ENCODE data around the gene WSCD2.

GRCh38 chr12:108239378-108239777, 110.3 kb downstream of the WSCD2 start:
- no peak for TF ChIP-seq SP1 (IDR thresholded peaks at IDR 0.05)
- no peak for TF ChIP-seq ZNF384 (IDR thresholded peaks at IDR 0.05)
- TF ChIP-seq SUZ12 (IDR thresholded peaks at IDR 0.05), result no peak
- TF ChIP-seq FOXK2 (IDR thresholded peaks at IDR 0.05), result no peak
- TF ChIP-seq TARDBP (IDR thresholded peaks at IDR 0.05), result no peak
- no peak for TF ChIP-seq BHLHE40 (IDR thresholded peaks at IDR 0.05; ENCODE audit: borderline replicate concordance)
- TF ChIP-seq FOXM1 (IDR thresholded peaks at IDR 0.05; ENCODE audit: borderline replicate concordance), result no peak
- no peak for TF ChIP-seq FOXA1 (IDR thresholded peaks at IDR 0.05)
- TF ChIP-seq NFRKB (IDR thresholded peaks at IDR 0.05), result no peak
- TF ChIP-seq HDGF (IDR thresholded peaks at IDR 0.05; ENCODE audit: borderline replicate concordance), result no peak

All from HEK293T (cell line).